Effector memory CD8-positive, alpha-beta T cell (primary cell): Measurements from ENCODE around the gene SPNS2.

Experiments
- ATAC-seq: fragments of 150-1000 bp; cut with Tn5 transposase; replicated peaks from 2 replicates; pipeline ENCODE4 v1.10.0; 2021; ENCODE audit warnings: mild to moderate bottlenecking, moderate library complexity
- DNase-seq, 3 experiments: peaks; one replicate each; pipeline ENCODE4 v3.0.0; 2021
- H3K27ac Mint-ChIP-seq, 2 donors: one replicate each; pipeline ENCODE4 v1.8.0; 2022; ENCODE audit warnings: mild to moderate bottlenecking in 2 of 2, mixed read lengths in 2 of 2, moderate library complexity in 2 of 2
- H3K27me3 Mint-ChIP-seq, 2 donors: one replicate each; pipeline ENCODE4 v1.8.0; 2022; ENCODE audit warnings: mixed read lengths in 2 of 2
- H3K36me3 Mint-ChIP-seq: one replicate; pipeline ENCODE4 v1.8.0; 2022; ENCODE audit warnings: mild to moderate bottlenecking, moderate library complexity, mixed read lengths; ENCODE audit not compliant: insufficient read depth
- H3K4me1 Mint-ChIP-seq, 2 donors: one replicate each; pipeline ENCODE4 v1.8.0; 2022; ENCODE audit warnings: low read depth in 2 of 2, mixed read lengths in 2 of 2
- H3K4me3 Mint-ChIP-seq, 2 donors: one replicate each; pipeline ENCODE4 v1.8.0; 2022; ENCODE audit warnings: mild to moderate bottlenecking in 2 of 2, mixed read lengths in 2 of 2, moderate library complexity in 2 of 2
- H3K9me3 Mint-ChIP-seq, 2 donors: one replicate each; pipeline ENCODE4 v1.8.0; 2022; ENCODE audit warnings: mixed read lengths in 2 of 2

The SPNS2 gene

DNA sequence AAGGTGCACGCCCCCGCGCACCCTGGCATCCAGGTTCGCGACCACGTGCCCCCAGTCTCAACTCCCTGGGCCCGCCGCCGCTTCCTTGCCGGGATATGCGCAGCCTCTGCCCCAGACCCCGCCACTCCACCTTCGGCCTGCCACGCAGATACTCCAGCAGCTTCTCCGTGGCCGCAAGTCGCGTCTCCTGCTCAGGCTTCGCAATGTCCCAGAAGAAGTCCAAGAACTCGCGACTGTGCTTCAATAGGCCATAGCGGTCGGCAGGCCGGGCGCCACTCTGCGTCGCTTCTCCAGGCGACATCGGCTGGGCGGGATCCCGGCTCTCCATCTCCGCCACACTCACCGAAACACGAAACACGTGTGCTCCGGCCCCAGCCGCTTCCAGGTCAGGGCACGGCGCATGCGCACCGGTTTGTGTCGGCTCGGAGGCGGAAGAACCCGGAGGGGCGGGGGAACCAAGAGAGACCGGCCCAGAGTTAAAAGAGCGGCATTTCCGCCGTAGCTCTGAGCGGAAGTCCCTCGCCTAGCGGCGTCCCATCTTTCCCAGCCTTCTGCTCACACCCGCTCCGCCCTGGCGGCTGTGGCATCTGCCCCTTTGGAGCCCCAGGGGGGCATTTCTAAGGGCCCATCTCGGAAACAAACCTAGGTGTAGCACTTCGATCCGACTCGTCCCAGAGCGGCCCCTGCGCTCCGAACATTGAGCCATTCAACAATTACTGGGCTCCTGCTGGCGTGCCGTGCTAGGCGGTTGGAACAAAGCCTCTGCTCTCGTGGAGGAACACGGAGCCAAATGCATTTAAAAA is 56.5 kb downstream of the SPNS2 start, which contains the start of gene MYBBP1A:
Gene MYBBP1A (minus strand): TSS at position 388 of the 803 bp plus-strand sequence. CDS start 60 bp downstream, at position 328.
- ATAC-seq (peak; percentile 94), DNase-seq (peak; percentile 90 to 95 (median 94))
- H3K36me3 Mint-ChIP-seq = peaks cover 34% of the 10 kb centered on the region
- H3K4me1 Mint-ChIP-seq = peaks cover 24 to 28% of the 10 kb centered on the region in 2 donors
- no peaks in the 10 kb centered on the region for H3K9me3 Mint-ChIP-seq
- peak within 1 kb of the TSS; percentile 92 to 95 for H3K27ac Mint-ChIP-seq
- H3K27me3 Mint-ChIP-seq = no peaks in the 10 kb centered on the region
- H3K4me3 Mint-ChIP-seq = peak within 1 kb of the TSS; percentile 90 to 96

DNA sequence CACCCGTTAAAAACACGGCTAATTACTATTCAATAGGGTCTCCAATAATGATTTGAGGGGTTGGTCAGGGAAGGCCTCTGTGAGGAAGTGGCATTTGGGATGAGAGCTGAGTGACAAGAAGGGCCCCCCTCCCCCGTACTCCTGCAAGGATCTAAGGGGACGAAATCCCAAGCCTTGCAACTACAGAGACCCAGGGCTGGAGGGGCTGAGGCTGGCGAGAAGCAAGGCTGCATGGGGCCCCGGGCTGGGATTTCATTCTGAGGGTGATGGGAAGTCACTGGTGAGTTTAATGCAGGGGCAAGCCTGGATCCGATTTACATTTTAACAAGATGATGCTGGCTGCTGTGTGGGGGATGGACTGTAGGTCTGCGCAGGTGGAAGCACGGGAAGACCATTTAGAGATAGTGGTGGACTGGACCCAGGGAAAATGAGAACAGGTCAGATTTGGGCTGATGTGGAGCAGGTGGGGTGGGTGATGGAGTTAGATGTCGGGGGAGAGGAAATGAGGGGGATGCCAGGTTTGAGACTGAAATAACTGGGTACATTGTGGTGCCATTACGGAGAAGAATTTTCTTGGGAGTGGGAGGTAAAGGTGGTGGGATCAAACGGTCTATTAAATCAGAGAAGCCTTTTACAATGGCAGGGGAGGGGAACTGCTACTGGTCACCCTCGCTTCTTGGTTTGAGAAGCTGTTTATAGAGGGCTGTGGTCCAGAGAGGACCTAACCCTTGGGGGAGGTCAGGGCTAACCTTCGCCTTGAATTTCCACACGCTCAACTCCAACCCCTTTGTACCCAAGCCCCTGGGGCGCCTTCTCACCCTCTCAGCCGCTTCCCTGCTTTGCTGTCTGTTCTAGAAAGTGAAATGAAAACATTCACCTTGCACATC is 57.4 kb downstream of the SPNS2 start:
- H3K27ac Mint-ChIP-seq = peak overlapping the region; percentile 92 to 95
- peak overlapping the region; percentile 90 to 96 for H3K4me3 Mint-ChIP-seq
- no peaks in the 10 kb centered on the region for H3K9me3 Mint-ChIP-seq
- no peaks in the 10 kb centered on the region for H3K27me3 Mint-ChIP-seq
- ATAC-seq (no peak), DNase-seq (no peak)
- H3K36me3 Mint-ChIP-seq = peaks cover 27% of the 10 kb centered on the region
- peaks cover 24 to 26% of the 10 kb centered on the region in 2 donors for H3K4me1 Mint-ChIP-seq

DNA sequence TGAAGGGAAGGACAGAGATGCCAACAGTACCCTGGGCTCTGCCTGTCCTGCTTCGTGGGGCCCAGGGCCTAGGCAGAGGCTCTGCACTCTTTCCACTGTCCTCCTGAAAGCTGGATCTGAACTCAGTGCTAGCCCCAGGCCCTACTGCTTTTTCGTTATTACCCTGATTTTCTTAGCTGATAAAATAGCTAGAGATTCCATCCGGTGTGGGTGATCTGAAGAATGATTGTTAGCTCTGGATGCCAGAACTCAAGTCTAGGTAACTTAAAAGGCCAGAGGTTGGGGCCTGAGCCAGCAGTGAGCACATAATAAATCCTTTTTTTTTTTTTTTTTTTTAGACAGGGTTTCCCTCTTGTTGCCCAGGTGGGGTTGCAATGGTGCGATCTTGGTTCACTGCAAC is 58.3 kb downstream of the SPNS2 start:
- no peak for DNase-seq
- H3K9me3 Mint-ChIP-seq = no peaks in the 10 kb centered on the region
- H3K27ac Mint-ChIP-seq = no peak overlapping the region
- ATAC-seq = no peak
- peaks cover 26 to 27% of the 10 kb centered on the region in 2 donors for H3K4me1 Mint-ChIP-seq
- H3K36me3 Mint-ChIP-seq = peaks cover 18% of the 10 kb centered on the region
- H3K4me3 Mint-ChIP-seq = peak overlapping the region in 1 of 2 donors; percentile 90
- H3K27me3 Mint-ChIP-seq = no peaks in the 10 kb centered on the region

- ATAC-seq = no peak
- Mint-ChIP-seq H3K4me1 (peaks cover 32 to 34% of the 10 kb centered on the region in 2 donors), H3K4me3 (peak overlapping the region in 1 of 2 donors; percentile 21), H3K27ac (no peak overlapping the region), H3K9me3 (no peaks in the 10 kb centered on the region), H3K27me3 (no peaks in the 10 kb centered on the region), H3K36me3 (peaks cover 15% of the 10 kb centered on the region)
- DNase-seq = no peak
These were observed 59.1 kb downstream of the SPNS2 start for GRCh38 chr17:4557626-4558346.

- Mint-ChIP-seq H3K27me3 (no peaks in the 10 kb centered on the region), H3K9me3 (no peaks in the 10 kb centered on the region), H3K4me1 (peaks cover 33 to 35% of the 10 kb centered on the region in 2 donors), H3K36me3 (peaks cover 15% of the 10 kb centered on the region), H3K27ac (no peak overlapping the region), H3K4me3 (no peak overlapping the region)
- no peak for ATAC-seq
- no peak for DNase-seq
These were observed 59.8 kb downstream of the SPNS2 start for GRCh38 chr17:4558347-4558971.

GRCh38 chr17:4559139-4559791 is 60.6 kb downstream of the SPNS2 start:
- H3K36me3 Mint-ChIP-seq = peaks cover 15% of the 10 kb centered on the region
- no peaks in the 10 kb centered on the region for H3K27me3 Mint-ChIP-seq
- H3K4me3 Mint-ChIP-seq = no peak overlapping the region
- peaks cover 26 to 29% of the 10 kb centered on the region in 2 donors for H3K4me1 Mint-ChIP-seq
- no peak overlapping the region for H3K27ac Mint-ChIP-seq
- no peak for DNase-seq
- H3K9me3 Mint-ChIP-seq = no peaks in the 10 kb centered on the region
- ATAC-seq = no peak

GRCh38 chr17:4559966-4560365 is 61.3 kb downstream of the SPNS2 start:
- Mint-ChIP-seq H3K9me3 (no peaks in the 10 kb centered on the region), H3K27me3 (no peaks in the 10 kb centered on the region), H3K36me3 (peaks cover 8% of the 10 kb centered on the region), H3K4me1 (peaks cover 21 to 23% of the 10 kb centered on the region in 2 donors), H3K27ac (no peak overlapping the region), H3K4me3 (no peak overlapping the region)
- ATAC-seq (no peak), DNase-seq (no peak)

DNA sequence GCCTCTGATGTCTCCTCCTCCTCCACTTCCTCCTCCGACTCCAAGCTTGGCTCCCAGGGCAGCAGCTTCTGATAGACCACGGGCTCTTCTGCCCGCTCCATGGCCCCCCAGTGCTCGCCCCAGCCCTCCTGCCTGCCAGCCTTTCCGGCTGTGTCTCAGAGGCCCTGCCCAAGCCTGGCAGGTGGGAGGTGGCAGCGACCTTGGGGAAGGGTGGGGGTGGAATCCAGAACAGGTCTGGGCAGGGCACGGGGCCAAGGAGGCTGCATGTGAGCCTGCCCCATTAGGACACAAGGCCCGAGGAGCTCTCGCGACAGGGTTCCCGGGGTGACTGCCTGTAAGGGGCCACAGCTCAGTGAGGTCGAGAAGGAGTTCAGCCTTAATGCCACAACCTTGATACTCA is 61.7 kb downstream of the SPNS2 start, which contains the start of gene GGT6:
Gene GGT6 (minus strand): TSS at position 157 of the 400 bp plus-strand sequence. CDS start 56 bp downstream, at position 101.
- Mint-ChIP-seq H3K9me3 (no peaks in the 10 kb centered on the region), H3K27me3 (no peaks in the 10 kb centered on the region), H3K4me1 (peaks cover 19 to 20% of the 10 kb centered on the region in 2 donors), H3K27ac (no peak within 1 kb of the TSS), H3K4me3 (no peak within 1 kb of the TSS), H3K36me3 (peaks cover 4% of the 10 kb centered on the region)
- ATAC-seq (no peak), DNase-seq (no peak)

- no peak for ATAC-seq
- Mint-ChIP-seq H3K4me1 (peaks cover 16 to 18% of the 10 kb centered on the region in 2 donors), H3K27ac (no peak overlapping the region), H3K36me3 (no peaks in the 10 kb centered on the region), H3K9me3 (no peaks in the 10 kb centered on the region), H3K27me3 (no peaks in the 10 kb centered on the region), H3K4me3 (no peak overlapping the region)
- DNase-seq = no peak
These were observed 62.2 kb downstream of the SPNS2 start for GRCh38 chr17:4560837-4561256.

DNA sequence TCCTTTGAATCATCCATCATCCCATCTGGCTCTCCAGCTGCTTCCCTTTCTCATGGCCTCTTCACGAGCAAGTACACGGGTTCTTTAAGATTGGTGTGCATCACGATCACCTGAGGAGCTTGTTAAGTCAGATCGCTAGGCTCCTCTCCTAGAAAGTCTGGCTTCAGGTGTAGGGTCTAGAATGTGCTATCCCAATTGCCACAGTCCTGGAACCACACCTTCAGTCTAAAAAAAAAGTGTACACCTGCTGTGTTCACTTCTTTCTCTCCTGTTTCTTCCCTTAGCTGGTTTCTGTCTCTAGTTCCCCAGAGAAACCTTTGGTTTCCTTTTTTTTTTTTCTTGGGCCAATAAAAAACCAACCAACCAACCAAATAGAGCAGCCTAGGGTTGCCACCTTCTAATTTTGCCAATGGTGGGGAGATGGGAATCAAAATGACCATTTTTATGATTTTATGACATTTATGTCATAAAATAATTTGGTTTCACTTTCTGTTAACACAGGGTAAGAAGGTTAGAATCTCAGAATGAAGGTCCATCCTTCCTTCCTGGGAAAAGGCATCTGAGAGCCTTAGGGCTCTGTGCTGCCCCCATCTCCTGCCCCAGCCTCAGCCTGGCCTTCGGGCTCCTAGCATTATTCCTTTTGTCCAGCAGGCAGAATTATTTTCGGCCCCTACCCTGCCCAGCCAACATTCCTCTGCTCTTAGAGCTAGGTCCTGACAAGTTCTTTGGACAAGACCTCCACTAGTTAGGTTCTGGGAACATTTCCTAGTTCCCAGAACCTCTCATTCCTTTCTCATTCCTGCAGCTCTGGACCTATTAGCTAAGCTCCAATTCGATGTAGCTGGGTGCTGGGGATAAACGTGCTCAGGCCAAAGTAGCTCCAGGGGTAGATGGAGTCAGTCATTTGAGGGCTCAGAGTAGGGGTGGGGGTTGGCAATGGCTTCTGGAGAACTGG is 63.6 kb downstream of the SPNS2 start:
- peaks cover 12 to 17% of the 10 kb centered on the region in 2 donors for H3K4me1 Mint-ChIP-seq
- H3K9me3 Mint-ChIP-seq = no peaks in the 10 kb centered on the region
- H3K27ac Mint-ChIP-seq = peak overlapping the region; percentile 56 to 90
- no peak for ATAC-seq
- H3K27me3 Mint-ChIP-seq = no peaks in the 10 kb centered on the region
- no peak for DNase-seq
- no peaks in the 10 kb centered on the region for H3K36me3 Mint-ChIP-seq
- H3K4me3 Mint-ChIP-seq = peak overlapping the region; percentile 14 to 62
